ENCODE data around the gene CRTC3. TPM values are rescaled to one million over a fixed set of nuclear protein-coding genes. Genes with fewer than 3 reads are reported as not detected.
A peak's percentile ranks its signal among the peaks of the same experiment; 100 is the strongest.
"Not testable (repeated sequence)": the region's sequence is repeated elsewhere in the genome, so short reads cannot be mapped to it uniquely, and the experiment has no call there.

The CRTC3 gene
- total RNA-seq, 1 donor from 2014 or later: 74.4 TPM

DNA sequence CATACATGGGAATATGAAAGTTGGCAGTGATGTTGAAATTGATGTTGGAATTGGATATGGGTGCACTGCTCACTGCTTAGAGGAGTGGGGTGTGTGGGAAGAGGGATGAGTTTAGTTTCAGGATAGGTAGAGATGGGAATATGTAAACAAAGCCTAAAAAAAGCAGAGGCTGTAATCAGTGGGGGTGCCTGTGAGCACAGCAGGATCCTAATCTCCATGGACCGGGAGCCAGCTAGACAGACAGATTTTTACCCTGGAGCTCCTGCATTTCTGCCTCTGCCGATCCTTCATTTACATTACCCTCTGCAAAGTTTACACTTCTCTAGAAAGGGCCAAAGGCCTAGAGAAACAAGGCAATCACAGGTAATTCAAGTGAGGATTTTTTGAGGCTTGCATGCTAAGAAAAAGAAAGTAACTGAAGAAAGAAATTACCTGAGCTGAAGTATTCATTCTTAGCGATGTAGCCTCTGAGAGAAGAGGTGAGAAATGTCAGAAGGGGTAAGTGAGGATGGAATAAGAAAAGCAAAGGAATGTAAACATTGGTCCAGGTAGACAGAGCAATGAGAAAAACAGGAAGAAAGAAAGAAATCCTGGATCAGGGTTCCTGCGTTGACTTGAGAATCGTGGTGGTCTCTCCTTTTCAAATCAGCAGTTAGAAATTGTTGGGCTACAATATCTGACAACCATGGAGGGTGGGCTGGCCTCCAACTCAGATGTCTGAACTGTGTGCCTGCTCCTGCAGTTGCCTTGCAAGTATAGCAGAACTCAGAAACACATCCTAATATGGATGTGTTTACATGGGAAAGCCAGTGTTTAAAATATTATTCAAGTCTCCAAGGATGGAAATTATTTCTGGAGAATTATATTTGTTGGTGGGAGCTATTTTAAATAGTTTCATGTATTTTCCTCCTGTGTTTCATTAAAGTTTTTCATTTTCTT lies 79.8 kb downstream of the CRTC3 start:
- peak; percentile 23 for ATAC-seq
- intact Hi-C loops (cut with DNase I): no loop called here
- no peak for DNase-seq (ENCODE audit: low spot score)

DNA sequence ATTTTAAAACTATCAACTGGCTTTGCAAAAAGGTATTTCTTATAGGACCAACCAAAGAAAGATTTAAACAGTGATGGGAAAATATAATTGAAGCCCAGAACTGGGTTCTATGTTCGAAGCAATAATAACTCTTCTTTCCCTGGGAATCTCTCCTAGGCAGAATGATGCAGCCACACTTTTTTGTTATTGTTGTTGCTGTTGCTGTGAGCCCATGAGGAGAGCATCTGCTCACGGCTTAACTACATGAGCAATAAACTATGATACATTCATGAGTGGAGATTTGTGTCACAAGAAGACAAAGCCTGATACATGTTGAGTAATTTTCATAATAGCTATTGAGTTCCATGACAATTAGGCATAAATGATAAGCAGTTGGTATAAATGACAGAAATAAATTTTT lies 80.5 kb downstream of the CRTC3 start:
- DNase-seq (ENCODE audit: low spot score) (no peak), ATAC-seq (no peak)
- intact Hi-C loops (cut with DNase I): no loop called here

DNA sequence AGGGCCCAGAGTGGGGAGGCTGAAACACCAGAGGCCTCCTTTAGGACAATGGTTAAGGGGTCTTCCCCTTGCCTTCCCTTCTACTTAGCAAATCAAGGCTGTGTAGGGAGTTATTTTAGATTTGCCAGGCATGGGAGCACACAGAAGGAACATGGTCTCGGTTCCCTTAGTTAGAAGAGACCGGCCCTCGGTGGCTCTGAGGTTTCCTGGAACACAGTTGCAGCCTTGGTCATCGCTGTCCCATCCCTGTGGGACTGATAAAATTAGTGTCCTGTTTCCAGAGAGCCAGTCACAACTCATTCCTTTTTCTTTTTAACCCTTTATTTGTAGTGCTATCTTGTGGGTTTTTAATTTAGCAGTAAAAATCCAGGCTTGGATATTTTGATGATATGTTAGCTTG lies 81.4 kb downstream of the CRTC3 start:
- ATAC-seq (no peak), DNase-seq (ENCODE audit: low spot score) (no peak)
- intact Hi-C loops (cut with DNase I): no loop called here

DNA sequence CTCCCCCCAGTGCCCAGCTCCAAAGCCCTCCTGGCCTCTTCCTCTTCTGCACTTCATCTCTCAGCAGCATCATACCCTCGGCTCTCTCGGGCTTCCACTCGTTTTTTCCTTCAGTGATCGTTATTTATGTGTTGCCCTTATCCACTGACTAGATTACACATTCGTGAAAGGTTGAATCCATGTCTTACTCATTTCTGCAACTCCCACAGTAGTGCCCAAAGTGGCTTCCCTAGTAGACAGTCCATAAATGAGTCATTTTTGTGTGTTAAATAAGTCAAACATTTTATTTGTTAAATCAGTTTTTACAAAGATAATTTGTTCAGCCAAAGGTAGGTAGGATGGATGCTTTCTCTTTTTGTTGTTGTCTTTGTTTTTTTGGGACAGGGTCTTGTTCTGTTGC lies 87.4 kb downstream of the CRTC3 start:
- intact Hi-C loops (cut with DNase I): no loop called here
- DNase-seq (ENCODE audit: low spot score): no peak
- no peak for ATAC-seq

DNA sequence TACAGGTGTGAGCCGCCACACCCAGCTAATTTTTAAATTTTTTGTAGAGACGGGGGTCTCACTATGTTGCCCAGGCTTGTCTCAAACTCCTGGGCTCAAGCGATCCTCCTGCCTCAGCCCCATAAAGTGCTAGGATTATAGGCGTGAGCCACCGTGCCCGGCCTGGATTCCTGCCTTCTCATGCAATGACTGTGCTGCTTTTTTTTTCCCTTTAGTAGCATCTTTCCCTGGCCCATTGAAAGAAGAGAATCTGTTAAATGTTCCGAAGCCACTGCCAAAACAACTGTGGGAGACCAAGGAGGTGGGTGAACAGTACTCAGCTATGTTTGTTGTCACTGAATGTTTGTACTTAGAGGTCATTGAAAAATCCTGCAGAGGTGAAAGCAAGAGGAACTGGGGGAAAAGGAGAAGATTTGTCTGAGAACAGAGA lies 88.0 kb downstream of the CRTC3 start:
- peak; percentile 86 for ATAC-seq
- intact Hi-C loops (cut with DNase I): no loop called here
- DNase-seq (ENCODE audit: low spot score): no peak

DNA sequence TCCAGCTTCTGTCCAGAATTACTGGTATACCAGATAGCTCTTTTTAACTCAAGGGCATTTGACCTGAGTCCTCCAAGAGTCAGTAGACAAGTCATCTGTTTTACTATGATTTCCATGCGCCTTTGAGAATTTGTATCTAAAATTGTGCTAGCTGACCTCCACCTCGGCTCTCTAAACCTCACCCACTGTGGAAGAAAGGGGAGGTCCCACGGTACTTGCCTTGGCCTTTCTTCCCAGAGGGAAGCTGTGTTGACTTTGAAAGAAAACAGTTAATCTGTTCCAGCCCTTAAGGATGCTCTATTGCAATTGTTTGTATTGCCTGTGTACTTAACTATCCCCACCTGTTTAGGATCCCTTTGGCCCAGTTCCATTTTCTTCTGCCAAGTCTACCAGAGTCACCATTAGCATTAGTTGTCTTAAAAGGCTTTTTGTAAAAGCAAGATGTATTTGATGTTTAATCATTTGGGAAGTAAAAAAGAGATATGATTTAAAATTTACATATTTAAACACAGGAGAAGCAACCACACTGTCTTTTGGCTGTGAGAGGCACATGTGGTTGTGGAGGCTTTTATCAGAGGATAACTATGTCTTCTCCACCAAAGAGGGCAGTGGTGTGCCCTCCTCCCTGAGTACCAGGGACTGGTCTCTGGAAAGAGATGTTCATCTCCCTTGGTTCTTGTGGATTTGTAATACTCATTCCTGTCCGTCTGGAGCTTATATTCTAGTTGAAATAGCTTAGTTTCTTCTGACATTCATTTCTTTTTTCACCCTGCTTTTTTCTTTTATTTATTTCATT lies 88.8 kb downstream of the CRTC3 start:
- intact Hi-C loops (cut with DNase I): no loop called here
- no peak for DNase-seq (ENCODE audit: low spot score)
- ATAC-seq: peak; percentile 84

DNA sequence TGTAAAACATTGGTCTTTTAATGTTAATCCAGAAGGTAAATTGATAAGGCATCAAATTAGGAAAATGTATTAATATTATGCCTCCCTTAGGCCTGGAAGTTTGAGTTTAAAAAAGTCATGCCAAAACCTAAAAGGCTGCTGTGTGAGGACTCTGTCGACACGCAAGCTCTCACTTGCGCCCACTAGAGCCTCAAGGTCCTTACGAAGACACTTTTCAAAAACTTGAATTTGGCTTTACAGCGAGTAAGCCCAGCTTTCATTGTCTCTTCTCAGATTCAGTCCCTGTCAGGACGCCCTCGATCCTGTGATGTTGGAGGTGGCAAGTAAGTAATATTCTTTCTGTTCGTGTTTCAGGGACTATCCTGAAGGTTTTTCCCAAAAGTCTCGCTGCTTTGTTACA lies 89.7 kb downstream of the CRTC3 start:
- DNase-seq (ENCODE audit: low spot score) (no peak), ATAC-seq (no peak)
- intact Hi-C loops (cut with DNase I): no loop called here

DNA sequence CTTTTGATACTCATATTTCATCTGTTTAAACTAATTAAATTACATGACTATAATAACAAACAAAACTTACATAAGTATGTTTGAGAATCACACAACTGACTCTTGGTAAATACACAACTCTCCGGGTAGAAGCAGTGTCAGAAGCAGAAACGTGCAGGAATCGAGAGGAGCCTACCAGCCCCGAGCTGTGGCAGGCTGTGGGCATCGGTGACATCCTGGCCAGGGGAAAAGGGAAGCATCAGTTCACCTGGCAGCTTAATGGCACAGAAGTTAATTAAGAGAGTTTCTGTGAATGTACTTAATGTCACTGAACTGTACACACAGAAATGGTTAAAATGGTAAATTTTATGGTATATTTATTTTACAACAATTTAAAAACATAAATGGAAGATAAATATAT lies 90.2 kb downstream of the CRTC3 start:
- DNase-seq (ENCODE audit: low spot score): no peak
- no peak for ATAC-seq
- intact Hi-C loops (cut with DNase I): no loop called here

DNA sequence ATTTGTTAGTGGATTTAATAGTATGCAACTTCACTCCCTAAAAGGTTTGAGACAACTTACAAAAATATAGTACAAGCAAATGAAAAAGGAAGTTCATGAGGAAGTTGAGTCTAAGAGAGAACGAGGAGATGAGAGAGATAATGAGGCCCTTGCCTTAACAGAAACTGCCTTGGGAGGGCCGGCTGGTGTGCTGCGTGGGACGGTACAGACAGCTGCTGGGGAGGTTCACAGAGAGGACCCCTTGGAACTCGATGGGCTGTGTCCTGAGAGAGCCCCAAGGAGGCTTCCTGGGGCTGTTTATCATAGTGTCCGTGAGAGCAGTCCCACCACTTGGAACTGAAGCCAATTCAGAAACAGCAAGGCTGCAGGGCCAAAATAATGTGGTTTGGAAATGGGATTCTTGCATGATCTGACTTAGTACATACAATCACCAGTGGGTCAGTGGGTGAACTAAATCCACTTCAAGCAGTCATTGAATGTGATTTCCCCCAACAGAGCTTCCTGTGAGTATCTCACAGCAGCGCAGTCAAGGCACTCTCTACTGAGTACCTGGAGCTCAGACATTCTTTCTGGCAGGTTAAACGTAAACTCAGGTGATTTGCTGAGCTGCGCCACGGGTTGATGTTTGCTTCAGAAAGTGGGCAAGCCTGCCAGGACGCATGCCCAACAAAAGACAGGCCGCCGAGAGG lies 90.8 kb downstream of the CRTC3 start:
- ATAC-seq: no peak
- DNase-seq (ENCODE audit: low spot score): no peak
- intact Hi-C loops (cut with DNase I): no loop called here

DNA sequence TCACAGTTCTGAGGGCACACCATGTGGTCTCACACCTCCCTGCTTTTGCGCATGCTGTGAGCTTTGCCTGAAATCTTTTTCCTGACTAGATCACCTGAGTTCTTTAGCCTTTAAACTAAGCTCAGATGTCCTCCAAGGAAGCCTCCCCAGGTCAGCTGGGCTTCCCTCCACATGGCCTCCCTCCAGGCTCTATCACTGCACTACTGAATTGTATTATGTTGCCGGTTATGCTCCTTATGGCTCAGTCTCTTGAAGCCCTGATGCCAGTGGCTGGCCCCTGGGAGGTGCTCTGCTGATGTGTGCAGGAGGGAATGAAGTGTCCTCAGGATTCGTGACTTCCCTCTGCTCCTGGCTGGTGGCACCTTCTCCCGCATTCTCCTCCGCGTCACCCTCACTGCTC lies 94.1 kb downstream of the CRTC3 start:
- intact Hi-C loops (cut with DNase I): no loop called here
- ATAC-seq (no peak), DNase-seq (ENCODE audit: low spot score) (no peak)

DNA sequence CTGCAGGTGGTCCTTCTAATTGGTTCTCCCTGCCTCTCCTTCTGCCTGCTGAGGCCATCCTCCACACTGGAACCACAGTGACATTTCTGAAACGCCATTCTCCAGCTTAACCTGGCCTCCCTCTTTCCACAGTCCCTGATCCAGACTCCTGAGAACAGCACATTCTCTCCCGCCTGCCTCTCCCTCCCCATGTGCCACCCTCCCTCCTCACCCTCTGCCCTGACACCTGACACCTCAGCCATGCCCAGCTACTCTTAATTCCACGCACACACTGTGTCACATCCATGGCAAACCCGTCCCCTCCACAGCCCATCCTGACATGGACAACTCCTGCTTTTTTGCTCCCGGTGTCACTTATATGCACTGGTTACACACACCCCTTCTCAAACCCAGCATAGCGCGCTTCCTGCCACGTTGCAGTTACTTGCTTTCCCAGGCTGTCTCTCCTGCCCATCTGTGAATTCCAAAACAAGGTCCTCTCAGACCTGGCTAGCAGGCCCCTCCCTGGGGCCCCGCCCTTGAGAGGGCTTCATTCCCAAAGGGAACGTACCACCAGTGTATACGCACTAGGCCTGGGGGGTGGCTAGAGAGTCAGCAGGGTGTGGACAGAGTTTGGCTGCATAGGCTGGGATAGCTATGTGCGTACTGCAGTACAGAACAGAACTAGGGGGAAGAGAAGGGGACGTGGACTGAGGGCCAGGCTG lies 94.7 kb downstream of the CRTC3 start:
- intact Hi-C loops (cut with DNase I): no loop called here
- ATAC-seq: peak; percentile 82
- DNase-seq (ENCODE audit: low spot score): no peak

DNA sequence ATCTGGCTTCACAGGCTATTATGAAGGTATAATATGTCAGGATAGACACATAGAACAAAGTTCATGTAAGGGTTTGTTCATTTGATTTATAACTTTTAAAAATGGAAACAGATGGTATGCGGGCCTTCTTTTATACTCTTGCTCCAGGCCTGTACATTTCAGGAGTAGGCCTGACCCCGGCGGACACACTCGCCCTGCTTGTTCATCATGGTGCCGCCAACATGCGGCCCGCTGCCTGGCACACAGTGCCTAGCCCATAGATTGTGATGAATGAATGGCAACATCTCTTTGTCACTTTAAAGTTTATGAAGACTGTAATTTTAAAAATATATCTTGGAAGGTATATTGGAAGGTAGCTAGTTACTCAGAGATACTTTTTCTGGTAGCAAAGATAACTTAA lies 95.3 kb downstream of the CRTC3 start:
- intact Hi-C loops (cut with DNase I): no loop called here
- ATAC-seq (no peak), DNase-seq (ENCODE audit: low spot score) (no peak)

DNA sequence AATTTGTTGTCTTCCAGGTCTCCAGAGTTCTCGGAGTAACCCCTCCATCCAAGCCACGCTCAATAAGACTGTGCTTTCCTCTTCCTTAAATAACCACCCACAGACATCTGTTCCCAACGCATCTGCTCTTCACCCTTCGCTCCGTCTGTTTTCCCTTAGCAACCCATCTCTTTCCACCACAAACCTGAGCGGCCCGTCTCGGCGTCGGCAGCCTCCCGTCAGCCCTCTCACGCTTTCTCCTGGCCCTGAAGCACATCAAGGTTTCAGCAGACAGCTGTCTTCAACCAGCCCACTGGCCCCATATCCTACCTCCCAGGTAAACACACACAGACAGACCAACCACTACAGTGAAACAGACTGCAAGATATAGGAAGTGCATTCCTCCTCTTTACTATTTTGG lies 99.5 kb downstream of the CRTC3 start:
- ATAC-seq: no peak
- intact Hi-C loops (cut with DNase I): no loop called here
- peak; percentile 48 for DNase-seq (ENCODE audit: low spot score)

DNA sequence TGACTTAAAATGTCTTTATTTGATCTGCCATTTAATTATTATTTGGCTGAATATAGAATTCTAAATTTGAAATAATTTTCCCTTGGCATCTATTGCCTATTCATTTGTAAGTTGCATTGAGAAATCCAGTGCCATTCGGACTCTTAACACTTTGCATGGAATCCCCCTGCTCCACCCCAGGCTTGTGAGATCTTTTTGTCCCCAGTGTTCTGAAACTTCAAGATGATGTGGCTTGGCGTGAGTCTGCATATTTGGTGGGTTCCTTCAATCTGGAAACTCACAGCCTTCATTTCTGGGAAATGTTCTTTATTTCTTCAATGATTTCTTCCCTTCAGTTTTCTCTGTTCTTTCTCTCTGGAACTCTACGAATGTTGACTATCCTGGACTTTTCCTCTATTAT lies 103.6 kb downstream of the CRTC3 start:
- peak; percentile 49 for ATAC-seq
- intact Hi-C loops (cut with DNase I): no loop called here
- no peak for DNase-seq (ENCODE audit: low spot score)

DNA sequence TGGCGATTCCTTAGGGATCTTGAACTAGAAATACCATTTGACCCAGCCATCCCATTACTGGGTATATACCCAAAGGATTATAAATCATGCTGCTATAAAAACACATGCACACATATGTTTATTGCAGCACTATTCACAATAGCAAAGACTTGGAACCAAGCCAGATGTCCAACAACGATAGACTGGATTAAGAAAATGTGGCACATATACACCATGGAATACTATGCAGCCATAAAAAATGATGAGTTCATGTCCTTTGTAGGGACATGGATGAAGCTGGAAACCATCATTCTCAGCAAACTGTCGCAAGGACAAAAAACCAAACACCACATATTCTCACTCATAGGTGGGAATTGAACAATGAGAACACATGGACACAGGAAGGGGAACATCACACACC lies 107.3 kb downstream of the CRTC3 start:
- DNase-seq (ENCODE audit: low spot score); ATAC-seq; intact Hi-C loops (cut with DNase I): not testable (repeated sequence)

DNA sequence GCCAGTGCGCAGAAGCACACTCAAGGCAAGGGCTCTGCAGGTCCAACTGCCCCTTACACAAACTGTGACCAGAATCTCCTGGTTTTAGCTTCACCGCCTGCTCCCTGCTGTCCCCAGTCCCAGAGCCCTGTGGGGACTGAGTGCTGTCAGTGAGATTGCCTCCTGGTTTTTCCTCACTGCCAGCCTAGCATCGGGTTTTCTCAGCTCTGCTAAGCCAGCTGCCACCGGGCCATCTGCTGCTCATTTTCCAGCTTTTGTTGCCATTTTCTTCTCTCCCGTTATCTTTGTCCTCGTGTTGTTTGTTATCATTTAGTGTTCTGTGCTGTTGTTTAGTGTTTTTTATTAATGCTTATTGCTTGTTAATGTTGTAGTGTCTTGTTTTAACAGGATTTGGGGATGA lies 108.0 kb downstream of the CRTC3 start:
- DNase-seq (ENCODE audit: low spot score) (no peak), ATAC-seq (no peak)
- intact Hi-C loops (cut with DNase I): no loop called here

DNA sequence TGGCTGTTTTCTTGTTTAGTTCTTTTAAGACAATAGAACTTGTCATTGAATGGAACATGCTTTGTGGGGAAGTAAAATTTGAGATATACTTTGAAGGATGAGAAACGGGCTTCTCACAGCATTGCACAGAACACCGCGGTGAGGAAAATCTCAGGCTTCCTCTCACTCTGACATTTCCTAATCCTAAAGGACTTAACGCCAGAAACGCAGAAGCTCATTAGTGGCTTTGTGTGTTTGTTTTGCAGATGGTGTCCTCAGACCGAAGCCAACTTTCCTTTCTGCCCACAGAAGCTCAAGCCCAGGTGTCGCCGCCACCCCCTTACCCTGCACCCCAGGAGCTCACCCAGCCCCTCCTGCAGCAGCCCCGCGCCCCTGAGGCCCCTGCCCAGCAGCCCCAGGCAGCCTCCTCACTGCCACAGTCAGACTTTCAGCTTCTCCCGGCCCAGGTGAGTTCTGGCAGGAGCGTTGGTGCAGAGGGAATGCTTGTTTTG lies 108.5 kb downstream of the CRTC3 start:
- ATAC-seq (no peak), DNase-seq (ENCODE audit: low spot score) (no peak)
- intact Hi-C loops (cut with DNase I): no loop called here

DNA sequence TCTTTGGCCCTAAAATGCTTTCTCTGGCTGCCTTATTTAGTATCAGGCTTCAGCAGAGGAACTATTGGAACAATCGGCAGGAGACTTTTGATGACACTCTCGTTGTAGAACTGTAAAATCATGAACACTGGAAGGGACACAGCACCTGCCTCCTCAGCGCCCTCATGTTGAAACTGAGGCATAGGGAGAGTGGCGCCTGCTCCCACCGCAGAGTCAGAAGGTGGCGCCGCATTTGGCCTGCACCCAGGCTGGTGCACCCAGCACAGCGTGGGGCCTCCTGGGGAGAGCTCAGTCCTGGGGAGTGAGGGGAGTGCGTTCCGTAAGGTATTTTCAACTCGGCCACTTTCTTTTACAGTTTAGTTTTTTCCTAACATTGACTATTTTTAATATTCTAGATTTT lies 109.2 kb downstream of the CRTC3 start:
- ATAC-seq (no peak), DNase-seq (ENCODE audit: low spot score) (no peak)
- intact Hi-C loops (cut with DNase I): no loop called here

DNA sequence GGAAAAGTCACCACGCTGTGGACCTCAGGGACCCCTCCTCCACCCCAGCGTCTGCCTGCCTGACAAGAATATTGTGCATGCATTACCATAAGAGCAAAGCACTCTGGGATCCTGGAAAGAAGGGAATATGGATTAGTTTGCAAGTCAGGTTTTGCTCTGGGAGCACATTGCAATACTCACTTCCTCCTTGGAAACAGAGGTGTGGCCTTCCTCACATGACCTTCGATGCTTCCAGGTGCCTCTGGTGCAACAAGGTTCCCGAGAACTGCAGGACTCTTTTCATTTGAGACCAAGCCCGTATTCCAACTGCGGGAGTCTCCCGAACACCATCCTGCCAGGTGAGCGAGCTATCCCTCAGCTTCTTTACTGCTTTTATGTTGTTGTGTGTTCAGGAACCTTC lies 111.1 kb downstream of the CRTC3 start:
- intact Hi-C loops (cut with DNase I): no loop called here
- no peak for ATAC-seq
- DNase-seq (ENCODE audit: low spot score): no peak
